GM18502 (cell line): ENCODE data around the gene TMEM222.

Source experiments
- ATAC-seq: cut with Tn5 transposase; IDR thresholded peaks from one replicate; pipeline ENCODE4 v1.9.1; 2021; ENCODE audit warnings: mild to moderate bottlenecking; ENCODE audit not compliant: unreplicated experiment, poor library complexity

The TMEM222 gene

DNA sequence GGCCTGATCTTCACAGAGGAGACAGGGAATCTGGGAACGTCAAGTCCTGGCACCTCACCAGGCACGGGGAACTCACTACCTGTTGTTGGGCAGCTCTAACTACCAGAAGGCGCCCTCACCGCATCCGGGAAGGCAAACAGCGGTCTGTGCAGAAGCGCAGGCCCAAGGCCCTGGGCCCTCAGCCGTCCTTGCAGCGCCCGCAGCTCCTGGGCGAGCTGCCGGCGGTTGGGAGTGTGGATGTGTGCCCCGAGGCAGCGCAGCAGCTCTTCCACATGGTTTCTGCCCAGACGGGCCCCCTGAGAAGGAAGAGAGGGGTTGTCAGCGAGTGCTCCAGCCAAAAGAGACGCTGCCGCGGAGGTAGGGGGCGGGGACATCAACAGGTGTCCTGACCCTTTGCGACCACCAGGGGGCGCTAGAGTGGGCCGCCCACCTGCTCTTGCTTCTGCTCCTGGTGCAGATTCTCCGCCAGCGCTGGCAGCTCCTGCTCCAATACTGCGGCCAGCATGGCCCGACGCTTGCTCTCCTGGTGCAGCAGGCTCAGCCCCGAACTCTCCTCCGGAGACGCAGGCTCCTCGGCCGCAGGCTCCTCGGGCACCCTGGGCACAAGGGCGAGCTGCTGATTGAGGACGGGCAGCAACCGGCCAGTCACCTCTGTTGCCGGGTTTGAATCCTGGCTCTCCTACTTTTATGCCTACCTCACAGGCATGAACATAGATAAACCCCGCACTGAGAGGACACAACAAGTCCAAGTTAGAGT lies 35.5 kb downstream of the TMEM222 start:
- peak; percentile 57 for ATAC-seq

DNA sequence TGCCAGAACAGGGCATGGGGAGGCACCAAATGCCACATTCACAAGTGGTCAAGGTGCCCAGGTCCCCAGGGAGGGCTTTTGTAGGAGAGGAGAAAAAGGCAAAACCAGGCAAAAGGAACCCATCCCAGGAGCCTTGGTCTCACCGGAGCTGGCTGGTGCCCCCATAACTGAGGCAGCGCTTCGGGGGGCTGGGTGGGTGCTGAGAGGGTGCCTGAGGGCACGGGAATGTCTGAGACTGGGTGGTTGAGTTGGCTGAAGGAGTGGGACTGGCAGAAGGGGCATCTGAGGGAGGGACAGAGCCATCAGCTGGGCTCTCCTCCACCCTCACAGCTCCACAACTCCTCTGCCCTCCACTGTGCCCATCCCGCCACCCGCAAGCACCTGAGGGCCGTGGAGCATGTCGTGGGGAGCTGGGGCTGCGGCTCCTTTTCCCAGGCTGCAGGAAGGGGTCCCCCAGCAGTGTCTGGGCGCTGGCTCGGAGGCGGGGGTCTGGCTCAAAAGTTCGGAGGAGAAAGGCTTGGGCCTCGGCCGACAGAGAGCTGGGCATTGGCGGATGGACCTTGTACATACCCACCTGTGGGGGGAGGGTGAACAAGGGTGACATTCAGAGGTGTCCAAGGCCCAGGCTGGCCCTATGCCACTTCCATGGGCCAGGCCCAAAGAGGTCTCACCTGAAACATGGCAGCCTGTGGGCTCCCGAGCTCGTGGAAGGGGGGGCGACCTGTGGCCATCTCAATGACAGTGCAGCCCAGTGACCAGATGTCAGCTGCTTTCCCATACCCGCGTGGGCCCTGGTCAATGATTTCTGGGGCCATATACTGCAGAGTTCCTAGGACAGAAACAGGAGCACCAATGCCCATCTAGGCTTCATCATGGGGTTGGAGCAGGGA lies 36.3 kb downstream of the TMEM222 start:
- no peak for ATAC-seq

DNA sequence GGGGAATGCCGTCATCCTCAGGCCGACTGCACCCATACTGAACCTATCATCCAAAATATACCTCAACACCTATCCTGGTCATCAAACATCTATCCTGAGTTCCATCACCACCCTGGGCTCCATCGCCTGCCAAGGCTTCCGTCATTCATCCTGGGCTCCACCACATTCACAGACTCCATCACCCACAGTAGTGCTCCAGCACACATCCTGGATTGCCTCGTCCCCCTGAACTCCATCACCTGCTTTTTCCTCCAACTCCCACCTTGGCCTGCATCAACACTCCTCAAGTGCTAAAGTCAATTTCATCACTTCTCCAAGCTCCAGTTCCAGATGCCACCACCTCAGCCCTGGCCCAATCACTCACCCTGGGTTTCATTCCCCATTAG lies 37.0 kb downstream of the TMEM222 start:
- ATAC-seq, result no peak

DNA sequence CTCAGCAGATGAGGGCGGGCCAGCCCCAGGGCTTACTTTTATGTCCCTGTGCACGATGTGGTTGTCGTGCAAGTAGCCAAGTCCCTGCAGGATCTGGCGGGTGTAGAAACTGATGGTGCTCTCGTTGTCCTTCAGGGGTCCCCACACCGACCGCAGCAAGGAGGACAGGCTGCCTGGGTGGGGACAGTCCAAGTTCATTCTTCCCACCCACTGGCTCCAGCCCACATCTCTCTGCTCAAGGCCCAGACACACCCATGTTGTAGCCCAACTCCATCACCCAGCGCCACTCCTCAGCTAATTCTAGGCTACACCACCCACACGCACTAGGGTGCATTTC lies 37.8 kb downstream of the TMEM222 start:
- no peak for ATAC-seq

DNA sequence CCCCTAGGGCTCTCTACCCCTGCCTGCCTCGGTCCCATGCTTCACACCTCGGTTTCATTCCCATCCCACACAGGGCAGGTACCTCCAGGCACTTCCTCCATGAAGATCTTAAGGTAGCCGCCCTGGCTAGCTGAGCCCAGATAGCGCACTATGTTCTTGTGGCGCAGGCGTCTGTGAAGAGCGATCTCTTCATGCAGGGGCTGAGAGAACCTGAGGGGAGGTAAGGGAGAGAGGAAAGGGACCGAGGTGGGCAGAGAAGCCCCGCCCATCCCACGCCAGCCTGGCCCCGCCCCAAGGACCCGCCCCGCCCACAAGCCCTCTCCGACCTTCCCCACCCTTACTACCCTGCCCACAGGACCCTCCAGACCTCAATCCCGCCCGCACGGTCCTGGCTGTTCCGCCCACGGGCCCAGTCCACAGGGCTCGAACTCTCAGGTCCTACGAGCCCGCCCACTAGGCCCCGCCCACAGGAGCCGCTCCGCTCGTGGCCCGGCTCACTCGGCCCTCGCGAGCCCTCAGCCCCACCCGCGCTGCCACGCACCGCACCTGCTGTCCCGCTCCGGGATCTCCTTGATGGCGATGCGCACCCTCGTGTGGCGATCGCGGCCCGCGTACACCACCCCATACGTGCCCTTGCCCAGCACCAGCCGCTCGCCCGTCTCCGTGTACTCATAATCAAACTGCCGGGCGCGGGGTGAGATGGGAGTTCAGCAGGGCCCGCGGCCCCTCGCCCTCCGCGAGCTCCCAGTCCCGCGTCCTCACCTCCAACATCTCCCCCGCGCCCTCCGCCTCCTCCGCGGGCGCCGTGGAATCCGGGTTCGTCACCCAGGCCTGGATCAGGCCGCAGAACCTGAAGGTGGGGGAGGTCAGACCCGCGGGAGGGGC lies 38.4 kb downstream of the TMEM222 start:
- no peak for ATAC-seq

DNA sequence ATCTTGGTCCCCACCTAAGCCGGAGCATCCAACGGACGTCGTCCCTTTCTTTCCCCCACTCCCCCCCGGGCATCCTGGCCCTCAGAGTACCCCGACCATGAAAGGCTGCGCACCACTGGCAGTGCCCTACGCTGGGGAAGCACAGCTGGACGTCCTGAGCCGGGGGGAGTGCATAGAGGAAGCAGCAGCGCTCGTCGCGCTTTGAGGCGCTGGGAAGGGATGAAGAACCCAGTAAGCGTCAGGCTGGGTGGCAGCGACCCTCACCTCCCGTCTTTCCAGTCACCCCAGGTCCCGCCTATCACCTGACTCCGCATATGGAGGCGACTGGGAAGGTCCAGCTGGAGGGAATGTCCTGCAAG lies 39.1 kb downstream of the TMEM222 start:
- ATAC-seq, result no peak

DNA sequence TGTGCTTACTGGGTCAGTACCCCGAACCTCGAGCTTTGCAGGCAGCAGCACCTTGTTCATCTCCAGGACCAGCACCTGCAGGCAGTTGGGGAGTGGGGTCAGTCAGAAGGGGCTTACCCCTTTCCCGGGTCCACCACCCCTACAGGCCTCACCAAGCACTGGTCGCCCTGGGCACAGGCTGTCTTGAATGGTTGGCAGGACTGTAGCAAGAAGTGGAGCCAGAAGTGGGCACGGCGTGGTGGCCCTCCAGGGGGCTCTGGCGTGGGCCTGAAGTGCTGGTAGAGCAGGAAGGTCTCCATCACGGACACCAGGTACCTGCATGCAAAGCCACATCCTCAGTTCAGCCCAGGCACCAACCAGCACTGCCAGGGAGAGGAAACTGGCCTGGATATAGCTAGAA lies 39.6 kb downstream of the TMEM222 start:
- ATAC-seq, result no peak

DNA sequence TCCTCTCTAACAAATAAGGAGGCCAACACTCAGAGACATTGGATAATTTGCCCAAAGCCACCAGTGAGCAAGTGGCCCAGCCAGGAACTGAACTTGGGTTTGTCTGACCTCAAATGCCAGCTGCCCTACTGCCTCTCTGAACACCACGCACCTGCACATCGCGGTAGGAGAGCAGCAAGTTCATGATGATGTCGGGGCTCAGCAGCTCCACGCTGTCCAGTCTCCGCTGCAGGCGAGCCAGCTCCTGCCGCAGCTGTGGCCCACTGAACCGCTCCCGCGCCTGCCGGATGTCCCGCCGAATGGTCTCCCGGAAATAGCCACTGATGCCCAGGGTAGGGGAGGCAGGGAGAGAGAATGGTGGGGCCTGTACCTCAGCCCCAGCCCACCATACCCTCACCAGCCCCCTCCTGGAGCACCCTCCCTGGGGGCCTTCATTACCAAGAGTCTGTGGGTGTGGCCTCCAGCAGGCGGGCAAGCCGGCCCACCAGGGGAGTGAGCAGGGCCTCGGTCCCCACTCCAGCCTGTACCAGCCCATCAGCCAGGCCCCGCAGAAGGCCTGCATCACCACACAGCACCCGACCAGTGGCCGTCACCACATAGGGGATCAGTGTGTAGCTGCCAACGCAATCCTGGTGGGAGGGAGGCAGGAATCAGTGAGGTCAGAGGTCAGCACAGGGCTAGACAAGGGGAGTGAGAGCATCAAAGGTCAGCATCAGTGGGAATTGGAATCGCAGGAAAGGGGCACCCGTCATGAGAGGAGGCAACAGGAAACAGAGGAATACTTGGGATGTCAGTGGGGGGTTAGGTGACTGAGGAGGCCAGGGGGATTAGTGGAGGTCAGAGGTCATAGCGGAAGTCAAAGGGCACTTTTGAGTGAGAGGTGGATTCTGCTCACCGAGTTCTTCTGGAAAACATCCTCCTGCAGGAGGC lies 42.1 kb downstream of the TMEM222 start:
- no peak for ATAC-seq

DNA sequence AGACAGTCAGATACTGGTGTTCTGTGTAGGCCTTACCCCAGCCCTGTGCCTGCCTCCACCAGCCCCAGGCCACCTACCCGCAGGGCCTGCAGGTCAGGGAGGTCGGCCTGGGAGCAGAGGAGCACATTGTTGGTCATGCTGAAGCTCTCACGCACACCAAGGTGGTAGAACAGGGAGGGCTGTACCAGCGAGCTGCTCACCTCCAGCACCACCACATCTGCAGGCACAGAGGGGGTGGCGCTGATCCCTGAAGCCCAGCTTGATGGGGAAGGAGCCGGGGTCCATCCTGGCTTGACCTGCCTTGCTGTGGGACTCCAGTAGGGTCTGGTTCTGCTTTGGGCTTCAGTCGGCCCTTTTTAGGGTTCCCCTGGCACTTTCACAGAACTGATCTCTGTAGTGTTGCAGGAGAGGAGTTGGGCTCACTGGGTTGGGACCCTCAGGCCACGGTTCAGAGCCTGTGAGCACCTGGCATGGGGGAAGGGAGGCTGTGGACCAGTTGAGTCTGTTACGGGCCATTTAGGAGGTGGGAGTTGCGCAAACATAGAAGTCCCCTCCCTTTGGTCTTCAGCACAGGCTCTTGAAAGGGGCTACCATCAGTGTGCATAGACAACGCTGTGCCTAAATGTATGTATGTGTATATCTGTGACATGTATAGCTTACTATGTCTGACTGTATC lies 42.9 kb downstream of the TMEM222 start:
- ATAC-seq, result no peak

DNA sequence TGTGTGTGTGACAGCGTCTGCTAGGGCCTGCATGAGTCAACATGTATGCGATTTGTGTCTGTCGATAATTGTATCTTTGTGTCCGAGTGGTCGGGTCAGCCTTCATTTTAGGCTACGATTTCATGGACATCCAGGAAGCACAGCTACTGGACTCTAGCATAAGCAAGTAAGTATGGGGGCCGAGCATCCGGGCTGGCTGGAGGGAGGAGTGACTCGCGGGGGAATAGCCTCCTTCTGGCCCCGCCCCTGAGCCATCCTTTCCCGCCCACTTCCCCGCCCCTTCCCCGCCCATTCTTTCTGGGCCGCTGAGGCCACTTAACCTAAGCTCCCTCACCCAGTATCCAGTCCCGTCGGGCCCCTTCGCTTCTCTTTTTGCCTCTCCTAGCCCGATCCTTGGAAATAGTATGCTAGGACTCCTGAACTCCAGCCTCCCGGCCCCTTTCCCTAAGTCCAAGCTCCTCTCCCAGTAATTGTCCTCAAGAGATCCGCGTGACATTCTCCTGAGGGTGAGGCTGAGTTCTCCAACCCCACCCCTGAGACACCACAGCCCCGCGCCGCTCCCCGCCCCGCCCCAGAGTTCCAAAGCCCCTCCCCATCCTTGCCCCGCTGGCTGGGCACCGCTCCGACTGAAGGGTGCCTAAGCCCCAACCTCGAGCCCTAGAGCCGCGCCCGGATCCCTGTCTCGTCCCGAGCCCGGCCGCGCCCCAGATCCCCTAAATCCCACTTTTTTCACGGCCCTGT lies 43.6 kb downstream of the TMEM222 start:
- ATAC-seq, result peak; percentile 36

DNA sequence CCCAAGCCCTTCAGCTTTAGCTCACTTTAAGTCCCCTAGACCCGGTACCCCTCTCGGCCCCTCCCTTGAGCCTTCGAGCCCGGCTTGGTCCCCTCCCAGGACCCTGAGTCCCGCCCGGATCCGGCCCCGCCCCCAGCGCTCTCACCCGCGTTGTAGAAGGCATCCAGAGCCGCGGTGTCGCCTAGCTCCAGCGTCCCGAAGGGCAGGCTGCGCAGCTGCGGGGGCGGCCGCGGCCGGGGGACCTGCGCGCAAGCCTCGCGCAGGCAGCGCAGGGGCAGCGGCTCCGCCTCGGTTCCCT lies 44.1 kb downstream of the TMEM222 start:
- peak; percentile 48 for ATAC-seq

DNA sequence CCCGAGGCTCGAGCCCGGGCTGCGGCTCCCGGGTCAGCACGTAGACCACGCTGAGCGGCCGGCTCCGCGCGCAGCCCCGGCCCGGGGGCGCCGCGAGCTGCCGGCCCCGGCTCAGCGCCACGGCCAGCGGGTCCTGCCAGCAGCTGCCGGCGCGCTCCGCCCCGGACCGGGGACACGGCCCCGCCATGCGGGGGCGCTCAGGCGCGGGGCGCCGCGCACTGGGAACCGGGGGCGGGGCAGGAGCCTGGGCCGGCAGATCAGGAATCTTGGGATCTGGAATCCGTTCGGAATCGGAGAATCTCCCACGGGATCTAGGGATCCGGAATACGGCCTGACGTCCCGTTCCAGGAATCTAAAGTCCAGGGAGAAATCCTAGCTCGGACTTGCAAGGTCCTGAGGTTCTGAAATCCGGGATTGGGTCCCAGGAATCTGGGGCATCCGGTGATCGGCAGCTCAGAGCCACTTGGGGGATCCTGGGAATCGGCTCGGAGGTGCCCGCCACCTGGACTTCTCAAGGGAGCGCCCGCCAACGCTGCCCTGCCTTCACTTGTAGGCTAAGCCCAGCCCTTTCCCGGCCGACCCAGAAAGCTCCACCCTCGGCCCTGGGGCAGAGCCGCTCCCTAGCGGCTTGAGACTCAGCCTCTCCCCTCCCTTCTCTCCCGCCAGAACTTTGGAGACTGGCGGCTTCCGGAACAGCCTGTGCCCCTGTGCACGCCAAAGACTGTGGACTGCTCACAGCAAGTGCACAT lies 44.6 kb downstream of the TMEM222 start, which contains the start of gene MAP3K6:
MAP3K6 (minus strand) TSS at position 551 of the 749 bp plus-strand sequence; CDS start at position 187, 364 bp downstream.
- peak; percentile 44 for ATAC-seq

DNA sequence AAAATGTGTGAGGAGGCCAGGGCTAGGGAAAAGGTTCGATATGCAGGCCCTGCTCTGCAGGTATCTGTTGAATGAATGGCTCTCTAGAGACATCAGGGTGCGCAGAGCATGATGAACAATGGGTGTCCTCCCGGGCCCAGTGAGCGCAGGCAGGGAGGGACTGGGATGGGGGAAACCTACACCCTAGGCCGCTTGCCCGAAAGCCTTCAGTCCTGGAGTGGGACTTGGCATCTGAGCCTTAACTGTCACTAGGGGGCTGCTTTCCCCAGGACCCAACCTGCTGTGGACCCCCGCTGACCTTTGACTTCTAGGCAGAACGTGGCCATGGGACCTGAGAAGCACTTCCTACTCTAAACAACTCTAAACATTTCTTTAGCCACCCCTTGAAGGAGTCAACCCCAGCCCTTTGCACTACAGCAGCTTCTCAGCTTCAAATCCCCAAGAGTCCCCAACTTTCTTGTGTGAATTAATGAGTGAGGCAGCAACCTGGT lies 45.2 kb downstream of the TMEM222 start:
- no peak for ATAC-seq

DNA sequence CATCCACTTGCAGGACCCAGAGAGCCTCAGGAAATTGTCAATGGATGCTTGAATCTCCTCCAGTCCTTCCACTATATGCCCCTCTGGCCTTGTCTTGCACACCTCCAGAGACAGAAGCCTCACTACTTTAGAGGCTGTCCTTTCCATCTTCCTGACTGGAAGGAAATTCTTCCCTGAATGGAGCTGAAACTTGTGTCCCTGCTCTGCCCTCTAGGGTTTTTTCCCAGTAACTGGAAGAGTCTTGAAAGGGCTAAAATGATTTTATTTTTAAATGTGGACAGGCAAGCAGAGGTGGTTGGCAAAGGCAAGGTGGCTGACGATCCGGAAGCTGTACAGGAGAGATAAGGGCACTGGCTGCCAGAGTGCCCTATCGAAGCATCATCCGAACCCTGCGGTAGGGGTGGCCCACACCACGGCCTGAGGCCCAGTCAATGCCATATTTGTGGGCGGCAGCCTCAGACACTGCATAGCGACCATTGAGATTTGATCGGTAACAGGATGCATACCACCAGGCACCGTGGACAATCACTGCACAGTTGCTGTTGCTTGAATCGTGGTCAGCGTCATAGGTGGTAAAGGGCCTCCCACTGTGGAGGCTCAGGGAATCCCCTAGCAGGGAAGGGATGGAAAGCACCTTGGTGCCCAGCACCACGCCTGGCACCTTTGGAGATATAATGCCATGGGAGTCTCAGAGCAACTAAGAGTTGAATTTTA lies 47.1 kb downstream of the TMEM222 start:
- no peak for ATAC-seq

DNA sequence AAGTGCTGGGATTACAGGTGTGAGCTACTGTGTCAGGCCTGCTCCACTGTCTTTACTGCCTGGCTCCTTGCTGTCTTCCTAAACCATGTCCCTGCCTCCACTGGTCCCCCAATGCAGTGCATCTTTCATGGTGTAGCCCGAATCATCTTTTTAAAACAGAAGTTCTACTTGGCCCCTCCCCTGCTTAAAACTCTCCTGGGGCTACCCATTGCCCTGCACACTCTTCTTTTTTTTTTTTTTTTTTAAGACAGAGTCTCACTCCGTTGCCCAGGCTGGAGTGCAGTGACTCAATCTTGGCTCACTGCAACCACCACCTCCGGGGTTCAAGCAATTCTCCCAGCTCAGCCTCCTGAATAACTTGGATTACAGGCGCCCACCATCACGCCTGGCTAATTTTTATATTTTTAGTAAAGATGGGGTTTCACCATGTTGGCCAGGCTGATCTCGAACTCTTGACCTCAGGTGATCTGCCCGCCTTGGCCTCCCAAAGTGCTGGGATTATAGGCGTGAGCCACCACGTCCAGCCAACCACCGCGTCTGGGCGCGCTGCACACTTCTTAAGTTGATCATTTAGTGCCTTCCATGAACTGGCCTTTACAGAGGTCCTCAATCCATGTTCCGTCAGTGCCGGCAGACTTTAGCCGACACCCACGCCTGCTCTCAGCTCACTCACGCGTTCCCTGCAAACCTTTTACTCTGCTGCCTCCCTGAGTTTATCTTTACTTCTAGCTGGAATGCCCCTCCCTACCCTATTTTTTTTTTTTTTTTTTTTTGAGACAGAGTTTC lies 50.3 kb downstream of the TMEM222 start:
- ATAC-seq, result no peak
